Uterus (tissue), 2 donors: ENCODE data around the gene TMEM171.

ENCODE experiments used
- POLR2A ChIP-seq, 2 donors: fragments of 450-650 bp; IDR thresholded peaks; one replicate each; pipeline ENCODE4 v1.6.1; 2016; ENCODE audit warnings: antibody characterized with exemption in 2 of 2, mild to moderate bottlenecking in 1 of 2, moderate library complexity in 1 of 2
- TF ChIP-seq, protein P1 (sequence below), 4 experiments: fragments of 200-600 bp in 2 of 4; fragments of 450-650 bp in 2 of 4; sonication (generic) in 2 of 4; IDR thresholded peaks; one replicate each; pipeline ENCODE4 v1.5.1; 2016 to 2019; ENCODE audit warnings: antibody characterized with exemption in 4 of 4, mild to moderate bottlenecking in 2 of 4, moderate library complexity in 1 of 4

DNA sequence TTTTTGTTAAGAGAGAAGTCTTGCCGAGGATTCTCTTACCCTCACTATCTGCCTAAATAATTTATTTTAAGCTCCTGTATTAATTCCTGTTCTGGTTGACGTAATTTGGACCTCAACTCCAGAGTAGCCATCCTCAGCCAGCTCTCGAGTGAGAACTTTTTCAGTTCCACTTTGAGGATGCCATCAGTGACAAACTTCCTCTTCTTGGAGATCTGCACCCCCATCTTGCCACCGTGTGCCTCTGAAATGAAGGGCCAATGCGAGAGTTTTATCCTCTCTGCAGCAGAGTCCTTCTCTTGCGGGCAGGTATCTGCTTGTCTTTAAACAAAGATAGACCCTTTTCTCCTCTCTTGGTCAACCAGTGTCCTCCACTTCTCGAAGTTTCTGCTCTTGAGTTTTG, 33.1 kb downstream of the TMEM171 start:
- TF ChIP-seq POLR2A (IDR thresholded peaks at IDR 0.05), result no peak
- TF ChIP-seq, protein P1, sequence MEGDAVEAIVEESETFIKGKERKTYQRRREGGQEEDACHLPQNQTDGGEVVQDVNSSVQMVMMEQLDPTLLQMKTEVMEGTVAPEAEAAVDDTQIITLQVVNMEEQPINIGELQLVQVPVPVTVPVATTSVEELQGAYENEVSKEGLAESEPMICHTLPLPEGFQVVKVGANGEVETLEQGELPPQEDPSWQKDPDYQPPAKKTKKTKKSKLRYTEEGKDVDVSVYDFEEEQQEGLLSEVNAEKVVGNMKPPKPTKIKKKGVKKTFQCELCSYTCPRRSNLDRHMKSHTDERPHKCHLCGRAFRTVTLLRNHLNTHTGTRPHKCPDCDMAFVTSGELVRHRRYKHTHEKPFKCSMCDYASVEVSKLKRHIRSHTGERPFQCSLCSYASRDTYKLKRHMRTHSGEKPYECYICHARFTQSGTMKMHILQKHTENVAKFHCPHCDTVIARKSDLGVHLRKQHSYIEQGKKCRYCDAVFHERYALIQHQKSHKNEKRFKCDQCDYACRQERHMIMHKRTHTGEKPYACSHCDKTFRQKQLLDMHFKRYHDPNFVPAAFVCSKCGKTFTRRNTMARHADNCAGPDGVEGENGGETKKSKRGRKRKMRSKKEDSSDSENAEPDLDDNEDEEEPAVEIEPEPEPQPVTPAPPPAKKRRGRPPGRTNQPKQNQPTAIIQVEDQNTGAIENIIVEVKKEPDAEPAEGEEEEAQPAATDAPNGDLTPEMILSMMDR (IDR thresholded peaks at IDR 0.05), result no peak
